Measurements from ENCODE around the gene TERC.

DNA sequence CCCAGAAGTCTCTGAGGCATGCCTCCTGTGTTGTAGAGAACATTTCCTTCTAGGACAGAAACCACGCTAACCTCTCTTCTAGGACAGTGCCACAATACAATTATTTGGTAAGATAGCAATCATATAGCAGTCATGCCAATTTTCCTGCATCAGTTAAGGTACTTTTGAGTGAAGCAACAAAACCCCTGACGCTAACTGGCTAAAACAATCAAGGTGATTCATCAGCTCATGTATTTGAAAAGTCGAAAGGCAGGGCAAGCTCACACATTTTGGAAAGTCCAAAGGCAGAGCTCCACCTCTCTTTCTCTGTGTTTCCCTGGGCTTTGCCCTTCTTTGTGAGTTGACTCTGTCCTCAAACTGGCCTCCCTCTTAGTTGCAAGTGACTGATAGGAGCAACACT is 10.1 kb downstream of the TERC start:
- TF ChIP-seq CTCF (IDR thresholded peaks at IDR 0.05; ENCODE audit: low read length) (no peak), EZH2 (IDR thresholded peaks at IDR 0.05; ENCODE audit: borderline replicate concordance, low read length) (no peak)

Measured in OCI-LY1 (cell line).